ENCODE data around the gene SIGLECL1.

DNA sequence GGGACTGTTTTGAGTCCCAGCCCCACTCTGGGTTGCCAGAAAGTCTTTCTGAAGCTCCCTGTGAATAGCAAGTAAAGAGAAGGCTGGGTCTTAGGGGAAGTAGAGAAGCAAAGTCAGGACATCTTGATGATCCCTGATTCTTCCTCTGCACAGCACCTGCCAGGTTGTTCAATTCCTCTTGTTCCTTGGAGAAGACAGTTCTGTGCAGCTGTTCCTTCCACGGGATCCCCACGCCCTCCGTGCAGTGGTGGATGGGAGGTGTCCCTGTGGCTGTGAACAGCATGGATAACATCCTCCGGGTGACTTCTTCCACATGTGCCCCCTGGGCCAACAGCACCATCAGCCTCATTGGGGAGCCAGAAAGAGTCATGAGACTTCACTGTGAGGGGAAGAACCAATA, 31.5 kb downstream of the SIGLECL1 start:
- TF ChIP-seq POLR2A (IDR thresholded peaks at IDR 0.05; ENCODE audit: low read length) (no peak), GATA1 (IDR thresholded peaks at IDR 0.05; ENCODE audit: low read depth, low read length) (no peak)
